Progenitor cell of endocrine pancreas (in vitro differentiated cells): Measurements from ENCODE around the gene MSL1. TPM values are rescaled to one million over a fixed set of nuclear protein-coding genes. Genes with fewer than 3 reads are reported as not detected.

Source experiments
- DNase-seq: peaks from one replicate; pipeline ENCODE4 v3.0.0; 2021; ENCODE audit warnings: low spot score; ENCODE audit not compliant: unreplicated experiment
- H3K27ac Mint-ChIP-seq: 2 replicates; pipeline ENCODE4 v1.8.0; 2021; ENCODE audit warnings: mild to moderate bottlenecking, moderate library complexity, mixed read lengths
- H3K27me3 Mint-ChIP-seq: 2 replicates; pipeline ENCODE4 v1.8.0; 2021; ENCODE audit warnings: mixed read lengths
- H3K36me3 Mint-ChIP-seq: 2 replicates; pipeline ENCODE4 v1.8.0; 2022; ENCODE audit warnings: mixed read lengths; ENCODE audit not compliant: insufficient read depth
- H3K4me1 Mint-ChIP-seq: 2 replicates; pipeline ENCODE4 v1.8.0; 2021; ENCODE audit warnings: low read depth, mixed read lengths
- H3K4me3 Mint-ChIP-seq: 2 replicates; pipeline ENCODE4 v1.8.0; 2021; ENCODE audit warnings: low read depth, mild to moderate bottlenecking, moderate library complexity, mixed read lengths
- H3K9me3 Mint-ChIP-seq: 2 replicates; pipeline ENCODE4 v1.8.0; 2021; ENCODE audit warnings: low read depth, mixed read lengths
- CTCF ChIP-seq: fragments of 200-600 bp; sonication (generic); IDR thresholded peaks from one replicate; pipeline ENCODE4 v1.5.0; 2021; ENCODE audit warnings: antibody characterized with exemption, mild to moderate bottlenecking; ENCODE audit not compliant: unreplicated experiment
- total RNA-seq: library from RNA; stranded (reverse); gene quantifications from 2 replicates; pipeline ENCODE4 v1.2.1, GENCODE V29; 2021

MSL1 gene
- total RNA-seq, 1 donor from 2014 or later: 143 TPM

DNA sequence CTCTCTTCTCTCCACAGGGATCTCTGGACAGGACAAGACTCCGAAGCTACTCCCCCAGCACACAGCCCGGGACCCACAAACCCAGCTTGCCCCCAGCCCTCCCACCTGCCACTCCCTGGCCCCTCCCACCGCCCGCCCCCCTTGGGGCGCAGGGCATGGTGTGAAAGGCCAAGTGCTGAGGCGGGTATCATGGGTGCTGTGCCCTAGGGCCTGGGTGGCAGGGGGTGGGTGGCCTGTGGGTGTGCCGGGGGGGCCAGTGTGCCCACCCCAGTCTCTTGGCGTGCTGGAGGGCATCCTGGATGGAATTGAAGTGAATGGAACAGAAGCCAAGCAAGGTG, 47.6 kb upstream of the MSL1 start:
- DNase-seq: no peak
- Mint-ChIP-seq H3K27me3 (no peaks in the 10 kb centered on the region), H3K4me1 (peaks cover 49% of the 10 kb centered on the region), H3K4me3 (no peak overlapping the region), H3K36me3 (no peaks in the 10 kb centered on the region), H3K9me3 (no peaks in the 10 kb centered on the region), H3K27ac (no peak overlapping the region)
- TF ChIP-seq CTCF: no peak

- H3K4me1 Mint-ChIP-seq: peaks cover 42% of the 10 kb centered on the region
- no peak for DNase-seq
- no peak overlapping the region for H3K27ac Mint-ChIP-seq
- H3K9me3 Mint-ChIP-seq: no peaks in the 10 kb centered on the region
- no peaks in the 10 kb centered on the region for H3K36me3 Mint-ChIP-seq
- TF ChIP-seq CTCF: no peak
- no peak overlapping the region for H3K4me3 Mint-ChIP-seq
- H3K27me3 Mint-ChIP-seq: no peaks in the 10 kb centered on the region
Measured at GRCh38 chr17:40074871-40075200, 46.9 kb upstream of the MSL1 start.

- Mint-ChIP-seq H3K9me3 (no peaks in the 10 kb centered on the region), H3K4me3 (no peak overlapping the region), H3K27ac (no peak overlapping the region), H3K27me3 (no peaks in the 10 kb centered on the region), H3K36me3 (no peaks in the 10 kb centered on the region), H3K4me1 (peaks cover 37% of the 10 kb centered on the region)
- TF ChIP-seq CTCF: peak; percentile 80
- peak; percentile 63 for DNase-seq
Measured at GRCh38 chr17:40075201-40075941, 46.4 kb upstream of the MSL1 start.

- Mint-ChIP-seq H3K9me3 (no peaks in the 10 kb centered on the region), H3K4me3 (no peak overlapping the region), H3K4me1 (peaks cover 33% of the 10 kb centered on the region), H3K36me3 (no peaks in the 10 kb centered on the region), H3K27me3 (no peaks in the 10 kb centered on the region), H3K27ac (no peak overlapping the region)
- TF ChIP-seq CTCF: no peak
- no peak for DNase-seq
Measured at GRCh38 chr17:40075942-40076498, 45.8 kb upstream of the MSL1 start.

DNA sequence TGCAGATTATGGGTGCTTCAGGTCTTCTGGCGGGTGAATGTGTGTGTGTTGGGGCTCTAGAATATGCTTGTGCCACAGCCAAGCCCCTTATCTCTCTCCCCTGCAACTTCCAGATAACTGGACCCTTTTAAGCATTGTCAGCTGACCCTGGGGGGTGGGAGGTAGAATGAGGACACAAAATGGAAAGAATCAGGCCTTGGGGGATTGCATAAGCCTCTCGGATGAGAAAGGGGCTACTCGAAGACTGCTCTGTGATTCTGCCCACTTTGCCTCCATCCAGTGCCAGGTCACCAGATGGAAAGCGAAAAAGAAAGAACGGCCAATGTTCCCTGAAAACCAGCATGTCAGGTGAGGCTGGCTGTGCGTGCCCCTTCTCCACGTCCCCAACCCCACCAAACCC, 45.2 kb upstream of the MSL1 start:
- H3K4me3 Mint-ChIP-seq: no peak overlapping the region
- no peaks in the 10 kb centered on the region for H3K9me3 Mint-ChIP-seq
- DNase-seq: no peak
- H3K27ac Mint-ChIP-seq: no peak overlapping the region
- H3K36me3 Mint-ChIP-seq: no peaks in the 10 kb centered on the region
- H3K4me1 Mint-ChIP-seq: peaks cover 29% of the 10 kb centered on the region
- no peaks in the 10 kb centered on the region for H3K27me3 Mint-ChIP-seq
- TF ChIP-seq CTCF: no peak
